OCI-LY1 (cell line): ENCODE results near the gene CFAP58.

Experiments
- CTCF ChIP-seq: fragments of 200-600 bp; sonication (generic), shearing (Covaris generic); IDR thresholded peaks from 2 replicates; pipeline ENCODE4 v1.5.1; 2017; ENCODE audit warnings: mild to moderate bottlenecking, antibody characterized with exemption, low read length, moderate library complexity, mixed read lengths
- EZH2 ChIP-seq: fragments of 200-600 bp; sonication (generic), shearing (Covaris generic); IDR thresholded peaks from 2 replicates; pipeline ENCODE4 v1.8.0; 2017; ENCODE audit warnings: borderline replicate concordance, mixed run types, mild to moderate bottlenecking, antibody characterized with exemption, low read length, moderate library complexity, mixed read lengths

DNA sequence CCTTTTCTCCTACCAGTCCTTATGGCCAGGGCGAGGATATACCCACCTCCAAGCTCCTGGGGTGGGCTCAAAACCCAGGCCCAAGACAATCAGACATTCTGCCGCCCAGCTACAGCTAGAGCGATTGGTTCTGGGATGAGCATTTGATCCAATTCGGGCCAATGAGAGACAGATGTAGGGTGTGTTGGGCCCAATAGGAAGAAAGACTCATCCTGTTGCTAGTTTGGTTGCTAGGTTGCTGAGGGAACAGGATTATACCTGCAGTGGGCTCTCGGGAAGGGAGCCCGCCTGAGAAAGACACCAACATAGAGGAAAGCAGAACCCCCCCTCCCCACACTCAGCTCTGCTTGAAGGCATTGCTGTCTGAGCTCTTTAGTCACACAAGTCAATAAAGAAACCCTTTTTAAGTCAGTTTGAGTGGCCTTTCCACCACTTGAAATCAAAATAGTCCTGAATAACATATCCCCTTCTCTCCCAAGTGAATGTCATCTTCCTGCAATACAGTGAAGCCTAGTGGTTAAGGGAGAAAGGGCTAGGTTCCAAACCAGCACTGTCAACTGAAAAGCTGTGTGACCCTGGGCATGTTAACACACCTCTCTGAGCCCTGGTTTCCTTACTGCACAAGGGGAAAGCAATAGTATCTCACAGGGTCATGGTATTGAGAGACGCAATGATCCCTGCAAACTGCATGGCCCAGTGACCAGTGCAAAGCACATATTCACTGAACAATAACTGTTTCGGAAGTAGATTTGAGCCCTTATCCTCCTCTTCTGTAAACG lies 37.1 kb upstream of the CFAP58 start:
- TF ChIP-seq CTCF: no peak
- TF ChIP-seq EZH2: no peak
